Dendritic cell treated with granulocyte-macrophage colony-stimulating factor and Interleukin-4, amounts not matched to agents 40 ng/mL and 50 ng/mL, for 4 days (primary cell): ENCODE results near the gene KRT6A.

Experiments
- H3K27ac Mint-ChIP-seq: one replicate; pipeline ENCODE4 v1.8.0; 2022; ENCODE audit warnings: mild to moderate bottlenecking, mixed read lengths
- H3K27me3 Mint-ChIP-seq: one replicate; pipeline ENCODE4 v1.8.0; 2022; ENCODE audit warnings: mild to moderate bottlenecking, mixed read lengths
- H3K36me3 Mint-ChIP-seq: one replicate; pipeline ENCODE4 v1.8.0; 2022; ENCODE audit warnings: low read depth, mixed read lengths
- H3K4me1 Mint-ChIP-seq: one replicate; pipeline ENCODE4 v1.8.0; 2022; ENCODE audit warnings: low read depth, mixed read lengths
- H3K4me3 Mint-ChIP-seq: one replicate; pipeline ENCODE4 v1.8.0; 2022; ENCODE audit warnings: mild to moderate bottlenecking, moderate library complexity, mixed read lengths
- H3K9me3 Mint-ChIP-seq: one replicate; pipeline ENCODE4 v1.8.0; 2022; ENCODE audit warnings: mixed read lengths
- intact Hi-C: fragments of 100-400 bp; cut with micrococcal nuclease; formaldehyde crosslinking; loops from one replicate; pipeline ENCODE4 v1.15.0; 2022

KRT6A gene

DNA sequence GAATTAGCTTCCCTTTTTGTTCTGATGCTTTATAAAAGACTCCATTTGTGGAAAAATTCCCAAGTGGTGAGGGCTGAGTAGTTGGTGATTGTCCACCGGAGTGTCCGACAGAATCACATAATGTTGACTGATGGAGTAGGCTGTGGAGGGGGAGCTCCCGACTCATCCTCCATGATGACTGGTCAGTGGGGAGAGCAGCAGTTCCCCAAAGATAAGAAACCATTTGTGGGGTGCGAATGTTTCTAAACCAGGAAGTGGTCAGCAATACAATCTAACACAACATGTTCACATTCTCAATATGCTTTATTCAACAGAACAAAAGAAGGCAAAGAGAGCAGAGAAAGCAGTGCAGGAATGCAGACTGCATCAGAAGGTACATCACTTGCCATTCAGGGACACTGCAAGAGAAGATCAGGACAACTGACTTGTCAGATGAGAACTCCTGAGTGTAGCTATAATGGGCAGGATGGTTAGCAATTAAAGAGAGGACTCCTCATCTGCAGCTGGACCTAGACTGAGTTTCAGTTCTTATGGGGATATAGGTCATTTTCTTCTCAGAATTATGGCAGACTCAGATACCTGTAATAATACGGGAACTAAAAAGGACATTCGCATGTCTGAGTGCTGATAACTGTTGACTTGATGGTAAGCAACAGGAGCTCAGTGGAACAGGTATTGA, 46.6 kb downstream of the KRT6A start:
- Mint-ChIP-seq H3K4me1 (no peaks in the 10 kb centered on the region), H3K27me3 (peaks cover 22% of the 10 kb centered on the region), H3K36me3 (no peaks in the 10 kb centered on the region), H3K27ac (no peak overlapping the region), H3K4me3 (no peak overlapping the region), H3K9me3 (no peaks in the 10 kb centered on the region)
- intact Hi-C loops = no loop called here

DNA sequence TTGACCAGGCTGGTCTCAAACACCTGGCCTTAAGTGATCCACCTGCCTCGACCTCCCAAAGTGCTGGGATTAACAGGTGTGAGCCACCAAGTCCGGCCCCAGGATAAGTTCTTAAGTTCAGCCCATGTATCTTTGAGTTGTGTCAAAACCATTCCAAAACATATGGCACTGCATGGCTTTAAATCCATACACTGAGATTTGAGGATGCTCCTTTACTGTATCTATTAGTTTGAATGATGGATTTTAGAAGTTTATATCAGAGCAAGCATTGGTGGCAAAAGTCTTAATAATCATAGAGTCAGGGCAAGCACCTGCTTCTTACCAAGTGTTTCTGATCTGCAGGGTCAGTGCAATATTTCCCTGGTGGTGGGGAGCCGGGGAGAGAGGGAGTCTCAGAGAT, 47.2 kb downstream of the KRT6A start:
- intact Hi-C loops = no loop called here
- Mint-ChIP-seq H3K27me3 (peaks cover 22% of the 10 kb centered on the region), H3K27ac (no peak overlapping the region), H3K9me3 (no peaks in the 10 kb centered on the region), H3K36me3 (no peaks in the 10 kb centered on the region), H3K4me1 (no peaks in the 10 kb centered on the region), H3K4me3 (no peak overlapping the region)

DNA sequence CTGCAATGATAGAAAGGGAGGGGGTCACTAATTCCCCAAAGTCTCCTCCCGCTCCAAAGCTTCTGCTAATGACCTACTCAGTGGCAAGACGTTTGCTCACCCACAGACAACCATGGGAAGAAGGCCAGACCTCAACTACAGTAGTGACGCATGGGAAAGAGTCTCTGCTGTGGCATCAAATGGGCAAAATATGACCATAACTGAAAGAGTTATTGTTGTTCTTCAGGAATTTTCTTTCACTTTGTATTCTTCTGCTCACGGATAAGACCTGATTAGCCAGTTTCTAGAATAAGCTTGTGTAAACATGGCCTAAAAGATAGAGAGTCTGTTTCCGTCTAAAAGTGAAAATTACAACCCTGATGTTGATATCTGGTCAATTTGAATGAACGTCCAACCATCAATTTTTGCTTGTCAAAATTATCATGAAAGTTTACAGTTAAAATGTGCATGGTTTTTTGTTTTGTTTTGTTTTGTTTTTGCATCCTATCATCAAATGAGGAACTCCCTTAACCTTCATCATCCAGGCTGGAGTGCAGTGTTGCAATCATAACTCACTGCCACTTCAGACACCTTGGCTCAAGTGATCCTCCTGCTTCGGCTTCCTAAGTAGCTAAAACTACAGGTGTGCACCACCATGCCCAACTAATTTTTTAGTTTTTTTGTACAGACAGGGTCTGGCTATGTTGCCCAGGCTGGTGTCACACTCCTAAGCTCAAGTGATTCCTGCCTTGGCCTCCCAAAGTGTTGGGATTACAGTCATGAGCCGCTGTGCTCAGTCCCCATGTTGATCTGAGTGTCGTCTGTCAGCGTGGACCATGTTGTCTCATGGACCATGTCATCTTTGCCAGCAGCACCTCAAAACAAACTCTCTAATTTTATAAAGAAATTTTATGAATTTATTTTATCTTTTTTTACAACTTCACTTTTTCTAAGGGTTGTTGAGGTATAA, 48.1 kb downstream of the KRT6A start:
- H3K4me1 Mint-ChIP-seq = no peaks in the 10 kb centered on the region
- H3K36me3 Mint-ChIP-seq = no peaks in the 10 kb centered on the region
- H3K4me3 Mint-ChIP-seq = no peak overlapping the region
- H3K9me3 Mint-ChIP-seq = no peaks in the 10 kb centered on the region
- intact Hi-C loops = no loop called here
- no peak overlapping the region for H3K27ac Mint-ChIP-seq
- H3K27me3 Mint-ChIP-seq = peaks cover 22% of the 10 kb centered on the region

DNA sequence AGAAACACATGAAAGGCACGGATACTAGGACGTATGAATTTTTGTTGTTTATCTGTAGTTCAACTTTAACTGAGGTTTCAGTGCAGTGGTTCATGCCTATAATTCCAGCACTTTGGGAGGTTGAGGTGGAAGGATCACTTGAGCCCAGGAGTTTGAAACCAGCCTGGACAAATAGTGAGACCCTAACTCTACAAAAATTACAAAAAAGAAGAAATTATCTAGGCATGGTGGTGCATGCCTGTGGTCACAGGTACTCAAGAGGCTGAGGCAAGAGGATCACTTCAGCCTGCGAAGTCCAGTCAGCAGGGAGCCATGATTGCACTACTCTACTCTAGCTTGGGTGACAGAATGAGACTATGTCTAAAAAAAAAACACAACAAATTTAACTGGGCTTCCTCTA, 49.1 kb downstream of the KRT6A start:
- Mint-ChIP-seq H3K4me1 (no peaks in the 10 kb centered on the region), H3K9me3 (no peaks in the 10 kb centered on the region), H3K27ac (no peak overlapping the region), H3K4me3 (no peak overlapping the region), H3K27me3 (peaks cover 18% of the 10 kb centered on the region), H3K36me3 (no peaks in the 10 kb centered on the region)
- intact Hi-C loops = no loop called here

DNA sequence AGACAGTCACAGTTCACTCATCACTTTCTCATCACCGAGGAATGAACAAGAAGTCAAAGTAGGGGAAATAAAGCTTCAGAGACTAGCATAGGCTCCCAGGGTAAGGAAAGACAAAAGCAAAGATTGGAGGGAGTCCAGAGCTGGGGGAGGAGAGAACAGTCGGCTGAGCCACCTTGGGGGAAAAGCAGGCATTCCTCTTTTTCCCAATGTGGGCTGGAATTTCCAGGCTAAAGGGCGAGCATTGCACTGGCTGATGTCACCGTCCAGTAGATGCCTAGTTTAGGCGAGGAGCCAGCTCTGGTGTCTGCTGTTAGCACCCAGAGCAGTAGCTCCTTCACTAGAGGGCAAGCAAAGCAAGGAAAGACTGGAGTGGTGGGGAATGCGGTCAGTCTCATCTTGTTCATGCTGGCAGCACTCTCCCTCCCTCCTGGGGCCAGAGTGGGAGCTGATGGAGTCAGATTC, 50.4 kb downstream of the KRT6A start:
- intact Hi-C loops = no loop called here
- Mint-ChIP-seq H3K27me3 (peaks cover 18% of the 10 kb centered on the region), H3K27ac (no peak overlapping the region), H3K36me3 (no peaks in the 10 kb centered on the region), H3K9me3 (no peaks in the 10 kb centered on the region), H3K4me3 (no peak overlapping the region), H3K4me1 (no peaks in the 10 kb centered on the region)

DNA sequence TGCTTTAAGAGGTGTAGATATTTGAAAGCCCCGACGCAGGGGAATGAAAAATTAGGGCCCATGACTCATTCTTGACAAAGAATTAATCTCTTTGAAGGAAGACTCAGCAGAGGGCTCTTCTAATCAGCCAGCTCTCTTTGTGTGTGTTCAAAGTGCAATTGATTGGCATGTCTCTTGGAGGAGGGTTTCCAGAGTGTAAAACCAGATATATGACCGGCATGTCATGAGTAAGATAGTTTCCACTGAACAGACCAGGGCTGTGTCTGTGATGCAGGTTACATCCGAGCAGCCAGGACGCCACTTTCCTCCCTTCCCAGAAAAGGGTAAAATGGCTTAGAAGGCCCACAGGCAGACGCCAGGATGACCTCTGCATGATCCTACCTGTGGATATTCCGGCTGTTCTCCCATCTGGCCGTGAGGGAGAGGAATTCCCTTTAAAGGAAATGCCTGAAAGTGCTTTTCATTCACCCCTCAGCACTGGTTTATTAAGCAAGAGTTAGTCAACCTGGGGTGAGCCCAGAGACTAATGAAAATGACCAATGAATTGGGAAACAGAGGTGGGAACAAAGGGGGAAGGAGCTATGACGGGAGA, 51.6 kb downstream of the KRT6A start:
- Mint-ChIP-seq H3K27ac (no peak overlapping the region), H3K9me3 (no peaks in the 10 kb centered on the region), H3K27me3 (peaks cover 19% of the 10 kb centered on the region), H3K4me1 (no peaks in the 10 kb centered on the region), H3K4me3 (no peak overlapping the region), H3K36me3 (no peaks in the 10 kb centered on the region)
- intact Hi-C loops = no loop called here

DNA sequence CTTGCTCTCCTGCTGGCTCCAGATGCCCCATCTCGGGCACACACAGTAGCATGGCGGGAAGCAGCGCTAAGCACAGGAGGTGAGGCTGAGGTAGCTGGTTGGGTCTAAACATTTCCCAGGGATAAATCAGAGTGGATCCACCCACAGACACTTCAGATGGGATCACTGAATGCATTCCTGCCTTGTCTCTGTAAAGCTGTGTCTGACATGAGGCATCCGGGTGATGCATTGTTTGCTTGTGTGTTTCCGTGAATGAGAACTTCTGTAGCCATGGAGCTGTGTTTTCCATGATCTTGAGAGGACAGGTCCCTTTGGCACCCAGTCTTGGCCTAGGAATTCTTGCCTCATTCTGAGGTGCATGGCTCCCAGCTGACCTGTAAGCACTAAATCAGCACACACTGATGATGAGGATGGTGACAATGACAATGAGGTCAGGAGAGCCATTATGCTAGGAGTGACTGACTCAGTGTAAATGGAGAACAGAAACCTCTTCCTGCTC, 52.2 kb downstream of the KRT6A start:
- Mint-ChIP-seq H3K4me3 (no peak overlapping the region), H3K9me3 (no peaks in the 10 kb centered on the region), H3K27ac (no peak overlapping the region), H3K36me3 (no peaks in the 10 kb centered on the region), H3K27me3 (peaks cover 17% of the 10 kb centered on the region), H3K4me1 (no peaks in the 10 kb centered on the region)
- intact Hi-C loops = no loop called here

DNA sequence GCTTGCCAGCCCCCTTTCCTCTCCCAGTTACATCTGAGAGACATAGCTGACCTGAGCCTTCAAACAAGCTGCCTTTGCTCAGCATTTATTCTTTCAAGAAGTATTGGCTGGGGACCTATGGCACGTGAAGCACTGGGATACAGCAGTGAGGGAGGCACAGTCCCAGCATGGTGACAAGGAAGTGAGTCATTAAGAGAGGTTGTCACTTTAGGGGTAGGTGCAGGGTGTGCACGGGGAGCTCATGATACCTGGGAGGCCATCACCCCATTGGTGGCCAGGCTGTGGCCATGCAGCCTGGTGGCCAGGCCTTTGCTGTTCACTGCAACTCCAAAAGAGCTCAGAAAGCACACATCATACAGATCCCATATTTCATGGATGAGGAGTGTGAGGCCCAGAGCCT, 53.2 kb downstream of the KRT6A start:
- Mint-ChIP-seq H3K4me1 (no peaks in the 10 kb centered on the region), H3K4me3 (no peak overlapping the region), H3K9me3 (no peaks in the 10 kb centered on the region), H3K27ac (no peak overlapping the region), H3K27me3 (peaks cover 17% of the 10 kb centered on the region), H3K36me3 (no peaks in the 10 kb centered on the region)
- intact Hi-C loops = no loop called here

DNA sequence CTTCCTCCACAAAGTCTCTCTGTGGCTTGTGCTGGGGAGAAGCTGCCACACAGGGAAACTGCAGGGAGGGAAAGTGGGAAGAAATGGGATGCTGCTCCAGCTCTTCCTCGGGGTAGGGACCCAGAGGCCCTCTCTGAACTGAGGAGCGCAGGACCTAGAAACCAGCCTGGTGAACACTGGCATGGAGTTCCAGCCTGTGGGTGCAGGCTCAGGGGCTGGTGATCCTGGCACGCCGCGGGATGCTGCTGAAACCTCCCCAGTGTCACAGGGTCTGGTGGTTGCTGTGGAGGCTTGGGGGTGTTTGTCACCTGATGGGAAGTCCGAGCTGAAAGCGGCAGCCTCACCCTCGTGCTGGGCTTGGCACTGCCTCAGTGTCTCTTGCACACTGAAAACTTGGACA, 53.6 kb downstream of the KRT6A start:
- H3K4me3 Mint-ChIP-seq = no peak overlapping the region
- no peak overlapping the region for H3K27ac Mint-ChIP-seq
- no peaks in the 10 kb centered on the region for H3K36me3 Mint-ChIP-seq
- intact Hi-C loops = no loop called here
- no peaks in the 10 kb centered on the region for H3K4me1 Mint-ChIP-seq
- peaks cover 17% of the 10 kb centered on the region for H3K27me3 Mint-ChIP-seq
- H3K9me3 Mint-ChIP-seq = no peaks in the 10 kb centered on the region

DNA sequence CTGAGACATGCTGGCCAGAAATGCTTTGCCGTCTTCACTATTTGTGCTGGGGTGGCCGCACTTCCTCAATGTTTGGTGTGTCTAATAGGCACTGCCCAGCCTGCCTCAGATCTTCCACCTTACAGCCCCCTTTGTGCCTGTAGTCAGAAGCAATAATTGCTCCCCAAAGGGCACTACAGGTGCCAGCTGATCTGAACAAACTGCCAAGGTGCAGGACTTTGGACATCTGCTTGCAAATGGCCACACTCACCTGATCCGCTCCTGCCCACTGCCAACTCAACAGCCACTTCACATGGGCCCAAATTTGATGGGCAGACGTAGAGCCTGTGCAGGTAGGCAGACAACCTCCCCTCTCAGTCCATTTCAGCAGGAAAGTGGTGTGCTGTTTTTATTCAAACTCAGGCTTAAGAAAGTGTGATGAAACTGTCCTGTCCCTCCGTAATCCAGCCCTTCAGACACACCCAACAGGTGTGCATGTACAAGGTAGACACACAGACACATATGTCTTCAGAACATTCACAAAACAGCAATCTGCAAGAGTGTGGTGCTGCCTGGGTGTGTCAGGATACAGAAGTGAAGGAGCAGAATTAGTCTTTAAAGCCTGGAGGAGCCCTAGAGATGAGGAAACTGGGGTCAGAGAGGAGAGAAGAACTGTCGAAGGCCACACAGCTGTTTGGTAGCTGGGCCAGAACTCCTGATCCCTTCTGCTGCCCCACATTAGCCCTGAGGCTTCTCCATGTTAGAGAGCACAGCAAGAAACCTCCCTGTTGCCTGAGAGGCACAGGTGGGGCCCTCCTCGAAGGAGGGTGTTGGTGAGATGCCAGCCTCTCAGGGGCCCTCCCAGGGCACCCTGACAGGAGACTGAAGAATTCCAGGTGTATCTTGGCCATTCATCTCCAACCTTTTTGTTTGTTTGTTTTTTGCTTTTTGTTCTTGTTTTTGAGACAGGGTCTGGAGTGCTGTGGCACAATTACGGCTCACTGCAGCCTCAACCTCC, 54.5 kb downstream of the KRT6A start:
- Mint-ChIP-seq H3K27ac (no peak overlapping the region), H3K4me3 (no peak overlapping the region), H3K27me3 (peaks cover 17% of the 10 kb centered on the region), H3K36me3 (no peaks in the 10 kb centered on the region), H3K9me3 (no peaks in the 10 kb centered on the region), H3K4me1 (no peaks in the 10 kb centered on the region)
- intact Hi-C loops = no loop called here

DNA sequence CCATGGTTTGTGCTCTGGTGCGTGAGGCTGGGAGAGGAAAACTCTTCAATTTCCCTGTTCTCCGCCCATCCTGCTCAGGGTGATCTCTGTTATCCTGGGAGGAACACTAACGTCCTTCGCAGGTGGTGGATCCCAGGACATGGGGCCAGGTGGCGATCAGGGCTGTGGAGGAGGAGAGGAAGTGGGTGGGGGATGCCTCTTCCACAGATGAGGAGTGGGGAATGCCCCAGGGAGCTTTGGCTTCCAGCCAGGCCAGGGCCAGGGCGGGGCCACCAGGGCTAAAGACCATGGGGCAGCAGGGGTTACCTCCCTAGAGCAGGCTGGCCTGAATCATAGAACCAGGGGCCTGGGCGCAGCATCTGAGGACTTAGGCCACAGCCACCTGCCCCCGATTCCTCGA, 55.5 kb downstream of the KRT6A start:
- no peaks in the 10 kb centered on the region for H3K4me1 Mint-ChIP-seq
- H3K36me3 Mint-ChIP-seq = no peaks in the 10 kb centered on the region
- no peak overlapping the region for H3K4me3 Mint-ChIP-seq
- intact Hi-C loops = no loop called here
- H3K9me3 Mint-ChIP-seq = no peaks in the 10 kb centered on the region
- H3K27me3 Mint-ChIP-seq = peaks cover 10% of the 10 kb centered on the region
- no peak overlapping the region for H3K27ac Mint-ChIP-seq
